ENCODE measurements around the gene CCPG1.

Gene CCPG1

GRCh38 chr15:55381595-55381994 lies 26.6 kb downstream of the CCPG1 start:
- DNase-seq (ENCODE audit: low spot score) = no peak

GRCh38 chr15:55379095-55379494 lies 29.1 kb downstream of the CCPG1 start:
- no peak for DNase-seq (ENCODE audit: low spot score)

GRCh38 chr15:55372701-55373440 lies 35.3 kb downstream of the CCPG1 start:
- no peak for DNase-seq (ENCODE audit: low spot score)

GRCh38 chr15:55366981-55367380 lies 41.2 kb downstream of the CCPG1 start:
- no peak for DNase-seq (ENCODE audit: low spot score)

DNA sequence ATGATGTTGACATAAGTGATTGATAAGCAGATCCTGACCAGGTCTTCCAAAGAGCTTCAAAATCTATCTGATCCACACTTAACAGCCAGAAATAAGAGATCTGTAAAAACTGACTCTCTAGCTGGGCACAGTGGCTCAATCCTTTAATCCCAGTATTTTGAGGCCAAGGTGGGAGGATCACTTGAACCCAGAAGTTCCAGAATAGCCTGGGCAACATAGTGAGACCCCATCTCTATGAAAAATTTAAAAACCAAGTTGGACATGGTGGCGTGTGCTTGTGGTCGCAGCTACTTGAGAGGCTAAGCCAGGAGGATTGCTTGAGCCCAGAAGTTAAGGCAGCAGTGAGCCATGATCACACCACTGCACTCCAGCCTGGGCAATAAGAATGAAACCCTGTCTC lies 45.5 kb downstream of the CCPG1 start:
- no peak for DNase-seq (ENCODE audit: low spot score)

GRCh38 chr15:55361048-55361447 lies 47.1 kb downstream of the CCPG1 start:
- no peak for DNase-seq (ENCODE audit: low spot score)

DNA sequence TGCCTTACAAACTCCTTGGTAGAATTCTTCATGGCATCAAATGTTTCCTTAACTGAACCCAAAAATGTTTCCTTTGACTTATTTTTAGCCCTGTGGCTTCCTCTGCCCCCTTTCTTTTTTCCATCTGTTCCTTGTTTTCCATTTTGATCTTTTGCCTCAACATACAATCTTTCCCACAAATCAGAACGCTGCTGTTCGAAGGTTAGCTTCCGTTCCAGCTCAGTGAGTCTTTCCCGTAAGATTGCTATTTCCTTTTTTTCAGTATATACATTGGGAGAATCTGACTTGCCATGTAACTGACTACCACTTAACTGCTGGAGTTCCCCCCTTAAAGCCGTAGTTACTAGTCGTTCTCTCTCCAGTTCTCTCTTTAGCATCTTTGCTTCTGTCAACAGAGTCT lies 47.9 kb downstream of the CCPG1 start:
- no peak for DNase-seq (ENCODE audit: low spot score)

- no peak for DNase-seq (ENCODE audit: low spot score)
Measured at GRCh38 chr15:55358471-55358870, 49.7 kb downstream of the CCPG1 start.

DNA sequence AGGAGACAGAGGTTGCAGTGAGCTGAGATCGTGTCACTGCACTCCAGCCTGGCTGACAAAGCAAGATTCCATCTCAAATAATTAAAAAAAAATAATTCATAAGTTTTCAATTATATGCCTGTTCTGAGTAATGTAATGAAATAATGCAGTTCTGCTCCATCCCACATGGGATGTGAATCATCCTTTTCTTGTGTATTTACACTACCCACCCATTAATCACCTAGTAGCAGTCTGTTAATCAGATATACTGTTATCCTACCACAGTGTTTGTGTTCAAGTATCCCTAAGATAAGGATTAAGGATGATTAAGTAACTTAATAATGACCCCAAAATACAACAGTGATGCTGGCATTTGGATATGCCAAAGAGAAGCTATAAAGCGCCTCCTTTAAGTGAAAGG lies 50.4 kb downstream of the CCPG1 start:
- DNase-seq (ENCODE audit: low spot score) = peak; percentile 38

- no peak for DNase-seq (ENCODE audit: low spot score)
Measured at GRCh38 chr15:55356985-55357585, 51.1 kb downstream of the CCPG1 start.

GRCh38 chr15:55353025-55353424 lies 55.1 kb downstream of the CCPG1 start:
- no peak for DNase-seq (ENCODE audit: low spot score)

DNA sequence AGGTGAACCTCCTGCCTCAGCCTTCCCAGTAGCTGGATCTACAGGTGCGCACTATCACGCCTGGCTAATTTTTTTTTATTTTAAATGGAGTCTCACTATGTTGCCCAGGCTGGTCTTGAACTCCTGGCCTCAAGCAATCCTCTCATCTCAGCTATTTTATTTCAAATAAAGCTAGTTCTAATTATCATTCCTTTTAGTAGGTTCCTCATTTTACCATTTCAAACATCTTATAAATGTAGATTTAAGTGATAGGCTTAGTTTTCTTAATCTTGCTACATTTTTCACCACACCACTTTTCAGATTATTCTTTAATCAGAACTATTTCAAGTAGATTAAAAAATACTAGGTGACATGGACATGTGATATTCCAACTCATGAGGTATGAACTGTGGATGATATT lies 58.9 kb downstream of the CCPG1 start:
- no peak for DNase-seq (ENCODE audit: low spot score)

- DNase-seq (ENCODE audit: low spot score) = no peak
Measured at GRCh38 chr15:55348281-55348778, 59.8 kb downstream of the CCPG1 start.

DNA sequence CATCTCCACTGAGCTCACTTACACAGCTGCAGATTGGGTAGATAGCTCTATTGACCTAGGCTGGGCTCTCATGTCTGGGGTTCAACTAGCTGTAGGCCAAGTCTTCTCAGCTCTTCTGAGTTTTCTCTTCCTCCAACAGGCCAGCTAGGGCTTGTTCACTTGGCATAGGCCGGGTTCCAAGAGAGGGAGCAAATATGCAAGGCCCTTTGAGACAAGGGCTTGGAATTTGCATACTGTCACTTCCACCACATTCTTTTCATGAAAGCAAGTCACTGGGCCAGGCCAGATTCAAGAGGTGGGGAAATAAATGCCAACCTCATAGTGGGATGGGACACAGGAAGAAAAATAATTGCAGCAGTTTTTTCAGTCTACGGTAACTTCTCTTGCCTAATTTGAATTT lies 64.0 kb downstream of the CCPG1 start:
- DNase-seq (ENCODE audit: low spot score) = peak; percentile 52

- peak; percentile 12 for DNase-seq (ENCODE audit: low spot score)
Measured at GRCh38 chr15:55343168-55343567, 65.0 kb downstream of the CCPG1 start.

- no peak for DNase-seq (ENCODE audit: low spot score)
Measured at GRCh38 chr15:55337160-55337559, 71.0 kb downstream of the CCPG1 start.

DNA sequence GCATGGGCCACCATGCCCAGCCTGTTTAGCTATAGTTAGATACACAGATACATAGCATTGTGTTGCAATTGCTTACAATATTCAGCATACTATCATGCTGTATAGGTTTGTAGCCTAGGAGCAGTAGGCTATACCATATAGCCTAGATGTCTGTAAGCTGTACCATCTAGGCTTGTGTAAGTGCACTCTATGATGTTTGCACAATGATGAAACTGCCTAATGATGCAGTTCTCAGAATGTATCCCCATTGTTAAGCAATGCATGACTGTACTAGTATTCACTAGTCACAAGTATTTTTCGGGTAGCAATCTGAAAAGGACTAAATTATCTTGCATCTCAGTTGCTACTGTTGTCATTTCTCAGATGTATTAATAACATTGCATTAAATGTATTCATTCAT lies 73.2 kb downstream of the CCPG1 start:
- no peak for DNase-seq (ENCODE audit: low spot score)

- DNase-seq (ENCODE audit: low spot score) = no peak
Measured at GRCh38 chr15:55334371-55334770, 73.8 kb downstream of the CCPG1 start.

GRCh38 chr15:55327387-55327786 lies 80.8 kb downstream of the CCPG1 start:
- DNase-seq (ENCODE audit: low spot score) = no peak

DNA sequence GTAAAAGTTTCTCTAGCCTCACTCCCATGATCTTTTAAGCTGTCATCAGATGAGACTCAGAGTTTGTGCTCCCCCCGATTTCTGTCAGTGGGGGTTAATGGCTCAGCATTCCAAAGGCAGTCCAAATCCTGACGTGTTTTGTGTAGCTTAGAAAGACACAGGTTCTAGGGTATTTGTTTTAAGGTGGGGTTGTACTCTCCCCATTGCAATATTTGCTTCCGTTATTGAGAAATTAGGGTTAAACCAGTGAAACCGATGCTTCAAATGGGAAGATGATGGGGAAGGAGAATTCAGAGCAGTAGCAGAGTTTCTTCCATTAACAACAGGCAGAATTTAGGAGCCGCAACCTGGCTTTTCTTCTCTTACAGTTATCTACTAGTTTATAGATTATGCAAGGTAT lies 85.7 kb downstream of the CCPG1 start:
- DNase-seq (ENCODE audit: low spot score) = no peak

DNA sequence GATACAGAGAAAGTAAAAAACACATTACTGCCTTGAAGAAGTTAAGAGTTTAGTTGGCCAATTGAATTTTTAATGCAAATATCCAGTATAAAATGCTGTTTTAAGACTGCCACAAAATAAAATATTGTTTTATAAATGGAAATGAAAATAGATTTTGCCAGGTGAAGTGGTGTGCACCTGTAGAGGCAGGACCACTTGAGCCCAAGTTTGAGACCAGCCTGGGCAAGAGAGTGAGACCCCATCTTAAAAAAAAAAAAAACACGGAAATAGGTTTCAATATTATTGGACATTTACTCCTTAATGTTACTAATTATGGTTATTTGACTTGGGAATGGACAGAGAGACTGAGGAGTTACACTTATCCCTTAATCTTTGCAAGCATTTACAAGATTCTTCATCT lies 87.2 kb downstream of the CCPG1 start:
- no peak for DNase-seq (ENCODE audit: low spot score)

- peak; percentile 15 for DNase-seq (ENCODE audit: low spot score)
Measured at GRCh38 chr15:55320238-55320550, 88.0 kb downstream of the CCPG1 start.

DNA sequence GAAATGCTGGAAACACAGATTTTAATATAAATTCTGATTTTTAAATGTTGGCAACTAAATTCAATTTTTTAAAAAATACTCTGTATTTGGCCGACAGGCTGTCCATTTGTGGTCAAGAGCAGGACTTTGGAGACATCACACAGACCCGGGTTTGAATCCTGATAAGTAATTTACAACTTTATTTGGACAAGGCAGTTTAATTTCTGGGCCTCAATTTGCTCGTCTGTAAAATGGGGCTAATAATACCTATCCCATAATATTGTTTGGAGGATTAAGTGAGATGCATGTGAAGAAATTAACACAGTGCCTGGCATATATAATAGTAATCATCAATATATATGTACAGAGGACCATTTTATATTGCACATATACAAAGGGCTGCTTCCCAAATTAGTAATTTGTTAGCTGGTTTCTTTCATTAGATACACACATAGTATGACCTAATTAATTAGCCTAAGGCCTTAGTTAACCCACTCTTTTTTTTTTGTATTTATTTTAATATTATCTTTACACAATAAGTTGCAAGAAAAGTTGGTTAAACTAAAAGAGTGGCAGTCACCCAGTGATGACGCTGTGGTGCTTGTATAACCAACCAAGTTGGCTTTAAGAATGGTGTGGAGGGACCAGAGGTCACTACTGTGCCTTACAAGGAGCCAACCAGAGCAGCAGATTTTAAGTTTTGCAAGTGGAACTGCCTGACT lies 88.5 kb downstream of the CCPG1 start:
- peak; percentile 36 for DNase-seq (ENCODE audit: low spot score)

Data from AG08395 (cell line).